Mesenchymal stem cell (in vitro differentiated cells and primary cell): Measurements from ENCODE around the gene SLC6A17.

ENCODE experiments used
- DNase-seq: peaks from one replicate; pipeline ENCODE4 v3.0.0-alpha.2; 2013
- H2AFZ ChIP-seq: one replicate; pipeline ENCODE4 v1.6.1; 2013; ENCODE audit warnings: low read depth, mild to moderate bottlenecking, control low read depth, inconsistent platforms, low read length, moderate library complexity
- H2AK5ac ChIP-seq: 2 replicates; pipeline ENCODE4 v1.6.1; 2013; ENCODE audit warnings: low read length, moderate library complexity, mild to moderate bottlenecking, inconsistent platforms; ENCODE audit not compliant: severe bottlenecking
- H2BK120ac ChIP-seq: one replicate; pipeline ENCODE4 v1.6.1; 2013; ENCODE audit warnings: low read depth, mild to moderate bottlenecking, inconsistent platforms, low read length, moderate library complexity
- H2BK12ac ChIP-seq, 2 experiments: one replicate each; pipeline ENCODE4 v1.6.1; 2013; ENCODE audit warnings: inconsistent platforms in 2 of 2, low read length in 2 of 2, mild to moderate bottlenecking in 2 of 2, moderate library complexity in 2 of 2, control low read depth in 1 of 2
- H2BK15ac ChIP-seq: one replicate; pipeline ENCODE4 v1.6.1; 2013; ENCODE audit warnings: mild to moderate bottlenecking, low read depth, inconsistent platforms; ENCODE audit not compliant: poor library complexity, severe bottlenecking
- H2BK5ac ChIP-seq: 2 replicates; pipeline ENCODE4 v1.6.1; 2013; ENCODE audit warnings: low read depth, mild to moderate bottlenecking, low read length, control low read depth, inconsistent platforms; ENCODE audit not compliant: poor library complexity, severe bottlenecking
- H3K14ac ChIP-seq, 2 experiments: one replicate each; pipeline ENCODE4 v1.6.1; 2013; ENCODE audit warnings: inconsistent platforms in 2 of 2, low read length in 2 of 2, control low read depth in 1 of 2, mild to moderate bottlenecking in 1 of 2, moderate library complexity in 1 of 2
- H3K18ac ChIP-seq, 2 experiments: one replicate each; pipeline ENCODE4 v1.6.1; 2013; ENCODE audit warnings: inconsistent platforms in 2 of 2, low read length in 2 of 2, control low read depth in 1 of 2, low read depth in 1 of 2, mild to moderate bottlenecking in 1 of 2
- H3K23ac ChIP-seq, 2 experiments: one replicate each; pipeline ENCODE4 v1.6.1; 2013; ENCODE audit warnings: inconsistent platforms in 2 of 2, low read length in 2 of 2, mild to moderate bottlenecking in 2 of 2, moderate library complexity in 2 of 2, control low read depth in 1 of 2
- H3K27ac ChIP-seq: 2 replicates; pipeline ENCODE4 v1.5.1; 2013; ENCODE audit warnings: mild to moderate bottlenecking, moderate library complexity, low read length, control low read depth, inconsistent platforms; ENCODE audit not compliant: poor library complexity, severe bottlenecking
- H3K27me3 ChIP-seq, 2 experiments: 2 replicates each; pipeline versions ENCODE4 v1.6.1 to v1.7.0; 2013; ENCODE audit warnings: low read length in 2 of 2, mild to moderate bottlenecking in 2 of 2, moderate library complexity in 2 of 2, control low read depth in 1 of 2, inconsistent platforms in 1 of 2; ENCODE audit not compliant: control insufficient read depth in 1 of 2, insufficient read depth in 1 of 2
- H3K36me3 ChIP-seq, 2 experiments: 2 replicates each; pipeline versions ENCODE4 v1.6.1 to v1.7.0; 2013; ENCODE audit warnings: low read length in 2 of 2, control low read depth in 1 of 2, inconsistent platforms in 1 of 2, low read depth in 1 of 2, mild to moderate bottlenecking in 1 of 2; ENCODE audit not compliant: insufficient read depth in 2 of 2, control insufficient read depth in 1 of 2
- H3K4ac ChIP-seq, 2 experiments: one replicate each; pipeline ENCODE4 v1.6.1; 2013; ENCODE audit warnings: inconsistent platforms in 2 of 2, low read length in 2 of 2, mild to moderate bottlenecking in 2 of 2, moderate library complexity in 2 of 2, control low read depth in 1 of 2, low read depth in 1 of 2
- H3K4me1 ChIP-seq: 2 replicates; pipeline ENCODE4 v1.6.1; 2013; ENCODE audit warnings: low read depth, low read length, control low read depth; ENCODE audit not compliant: control insufficient read depth, insufficient read depth
- H3K4me2 ChIP-seq: 2 replicates; pipeline ENCODE4 v1.6.1; 2013; ENCODE audit warnings: low read length, mild to moderate bottlenecking, inconsistent platforms; ENCODE audit not compliant: poor library complexity, severe bottlenecking
- H3K4me3 ChIP-seq, 2 experiments: 2 replicates each; pipeline versions ENCODE4 v1.5.1 to v1.7.0; 2013; ENCODE audit warnings: low read length in 2 of 2, mild to moderate bottlenecking in 2 of 2, control low read depth in 1 of 2, low read depth in 1 of 2; ENCODE audit not compliant: insufficient read depth in 1 of 2
- H3K79me1 ChIP-seq: replicated peaks from 2 replicates; pipeline ENCODE4 v1.6.1; 2013; ENCODE audit warnings: mild to moderate bottlenecking, control low read depth, low read length, inconsistent platforms; ENCODE audit not compliant: poor library complexity, severe bottlenecking
- H3K9ac ChIP-seq: 2 replicates; pipeline ENCODE4 v1.7.0; 2013; ENCODE audit warnings: mild to moderate bottlenecking, low read length, moderate library complexity
- H3K9me3 ChIP-seq: 2 replicates; pipeline ENCODE4 v1.7.0; 2013; ENCODE audit warnings: mild to moderate bottlenecking, low read length; ENCODE audit not compliant: control insufficient read depth
- H4K8ac ChIP-seq: one replicate; pipeline ENCODE4 v1.6.1; 2013; ENCODE audit warnings: inconsistent platforms, mild to moderate bottlenecking, low read length, moderate library complexity
- H4K91ac ChIP-seq: one replicate; pipeline ENCODE4 v1.6.1; 2013; ENCODE audit warnings: mild to moderate bottlenecking, low read length, inconsistent platforms
- WGBS: methylation state at CpG from one replicate; pipeline ENCODE4 v1.1.7; 2013; ENCODE audit warnings: mixed read lengths; 5-methylcytosine and 5-hydroxymethylcytosine counted together

The SLC6A17 gene

DNA sequence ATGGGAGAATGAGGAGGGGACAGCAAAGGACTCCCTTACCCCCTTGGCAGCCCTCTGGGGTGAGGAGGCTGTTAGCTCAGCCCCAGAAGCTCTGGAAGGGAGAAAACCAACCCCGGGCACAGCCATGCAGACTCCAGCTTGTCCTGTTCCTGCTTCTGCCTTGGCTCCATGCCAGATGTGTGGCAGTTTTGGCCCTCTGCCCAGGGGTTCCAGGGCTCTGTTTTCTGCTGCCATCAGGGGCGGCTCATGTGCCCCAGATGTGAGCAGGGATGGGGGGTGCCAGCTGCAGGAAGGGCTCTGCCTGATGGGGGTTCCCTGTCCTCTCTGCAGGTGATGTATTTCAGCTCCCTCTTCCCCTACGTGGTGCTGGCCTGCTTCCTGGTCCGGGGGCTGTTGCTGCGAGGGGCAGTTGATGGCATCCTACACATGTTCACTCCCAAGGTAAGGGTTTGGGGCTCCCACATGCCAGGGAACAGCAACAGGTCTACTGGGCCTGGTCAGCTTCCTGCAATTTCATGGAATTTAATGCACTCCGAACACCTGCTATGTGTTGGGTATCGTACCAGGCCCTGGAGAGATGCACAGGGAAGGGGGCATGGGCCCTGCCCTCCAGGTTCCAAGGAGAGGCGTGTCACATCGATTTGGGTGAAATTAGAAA lies 26.1 kb downstream of the SLC6A17 start:
- no peak overlapping the region for H2BK12ac ChIP-seq
- no peak overlapping the region for H3K27ac ChIP-seq
- H3K9ac ChIP-seq: no peak overlapping the region
- no peak overlapping the region for H2BK5ac ChIP-seq
- no peaks in the 10 kb centered on the region for H3K79me1 ChIP-seq
- H2BK120ac ChIP-seq: no peak overlapping the region
- no peaks in the 10 kb centered on the region for H3K36me3 ChIP-seq
- WGBS: 81% methylated on average over 9 of the region's 9 CpGs
- no peak overlapping the region for H3K14ac ChIP-seq
- H3K4me2 ChIP-seq: no peak overlapping the region
- H4K91ac ChIP-seq: no peak overlapping the region
- DNase-seq: no peak
- H3K27me3 ChIP-seq: peaks cover 21 to 38% of the 10 kb centered on the region in 2 experiments
- H3K4me3 ChIP-seq: no peak overlapping the region
- no peak overlapping the region for H2AK5ac ChIP-seq
- no peak overlapping the region for H3K4ac ChIP-seq
- H3K9me3 ChIP-seq: peaks cover 4% of the 10 kb centered on the region
- H4K8ac ChIP-seq: no peak overlapping the region
- no peak overlapping the region for H3K23ac ChIP-seq
- no peaks in the 10 kb centered on the region for H3K4me1 ChIP-seq
- no peak overlapping the region for H2AFZ ChIP-seq
- no peak overlapping the region for H2BK15ac ChIP-seq
- H3K18ac ChIP-seq: no peak overlapping the region

DNA sequence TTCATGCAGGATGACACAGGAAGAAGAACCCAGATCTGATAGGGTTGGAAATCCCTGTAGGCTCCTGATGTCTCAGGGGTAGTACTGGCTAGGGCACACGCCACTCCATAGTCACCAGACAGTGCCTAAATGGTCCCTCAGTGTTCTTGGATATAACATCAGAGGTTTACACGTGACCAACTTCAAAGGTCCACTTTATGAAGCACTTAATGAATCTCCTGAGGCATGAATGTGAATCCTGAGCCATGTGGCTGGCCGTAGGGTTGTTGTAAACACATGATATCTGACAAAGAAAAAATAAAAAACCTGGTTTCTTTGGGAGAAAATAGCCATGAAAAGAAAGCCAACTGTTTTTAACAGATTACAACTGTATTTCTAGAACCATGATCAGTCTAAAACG lies 27.5 kb downstream of the SLC6A17 start:
- H2AFZ ChIP-seq: no peak overlapping the region
- H3K18ac ChIP-seq: no peak overlapping the region
- no peak overlapping the region for H3K4ac ChIP-seq
- H3K9ac ChIP-seq: no peak overlapping the region
- H3K4me2 ChIP-seq: no peak overlapping the region
- H4K91ac ChIP-seq: no peak overlapping the region
- WGBS: 82% methylated on average over 2 of the region's 4 CpGs
- H2BK5ac ChIP-seq: no peak overlapping the region
- no peak overlapping the region for H2BK120ac ChIP-seq
- no peaks in the 10 kb centered on the region for H3K4me1 ChIP-seq
- no peak for DNase-seq
- H3K79me1 ChIP-seq: no peaks in the 10 kb centered on the region
- no peaks in the 10 kb centered on the region for H3K36me3 ChIP-seq
- H3K9me3 ChIP-seq: peaks cover 4% of the 10 kb centered on the region
- no peak overlapping the region for H3K14ac ChIP-seq
- no peak overlapping the region for H3K23ac ChIP-seq
- H2AK5ac ChIP-seq: no peak overlapping the region
- no peak overlapping the region for H3K27ac ChIP-seq
- H2BK15ac ChIP-seq: no peak overlapping the region
- H2BK12ac ChIP-seq: no peak overlapping the region
- H3K4me3 ChIP-seq: no peak overlapping the region
- H4K8ac ChIP-seq: no peak overlapping the region
- peaks cover 15 to 41% of the 10 kb centered on the region in 2 experiments for H3K27me3 ChIP-seq

GRCh38 chr1:110183642-110184167 lies 33.4 kb downstream of the SLC6A17 start:
- Histone ChIP-seq H3K9me3 (peaks cover under 1% of the 10 kb centered on the region), H2BK5ac (no peak overlapping the region), H3K36me3 (no peaks in the 10 kb centered on the region), H3K23ac (no peak overlapping the region), H3K4ac (no peak overlapping the region), H3K27ac (no peak overlapping the region), H4K91ac (no peak overlapping the region), H3K4me3 (no peak overlapping the region), H3K27me3 (peaks cover 14 to 32% of the 10 kb centered on the region in 2 experiments), H2AK5ac (no peak overlapping the region), H2AFZ (no peak overlapping the region), H3K79me1 (no peaks in the 10 kb centered on the region), H3K18ac (no peak overlapping the region), H2BK12ac (no peak overlapping the region), H3K14ac (no peak overlapping the region), H3K4me2 (no peak overlapping the region), H3K9ac (no peak overlapping the region), H2BK15ac (no peak overlapping the region), H3K4me1 (no peaks in the 10 kb centered on the region), H4K8ac (no peak overlapping the region), H2BK120ac (no peak overlapping the region)
- WGBS: 86% methylated on average over 11 of the region's 12 CpGs
- DNase-seq: no peak

DNA sequence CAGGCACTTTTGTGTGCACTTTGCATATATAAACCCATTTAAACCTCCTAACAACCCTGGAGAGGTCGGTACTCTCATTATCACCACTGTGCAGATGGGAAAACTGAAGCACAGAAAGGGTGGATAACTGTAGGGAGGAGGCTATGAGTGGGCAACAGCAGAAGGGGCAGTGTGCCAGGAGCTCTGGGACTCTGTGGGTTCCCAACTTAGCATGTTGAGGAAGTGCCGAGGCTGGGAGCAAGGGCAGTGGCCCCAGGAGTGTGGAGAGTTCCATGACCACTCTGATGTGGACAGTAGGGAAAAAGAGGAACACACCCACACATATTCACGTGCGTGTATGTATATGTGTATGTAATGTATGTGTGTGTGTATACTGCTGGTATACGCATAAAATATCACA lies 34.2 kb downstream of the SLC6A17 start:
- Histone ChIP-seq H3K18ac (no peak overlapping the region), H2BK15ac (no peak overlapping the region), H3K14ac (no peak overlapping the region), H3K36me3 (no peaks in the 10 kb centered on the region), H3K79me1 (no peaks in the 10 kb centered on the region), H2BK12ac (no peak overlapping the region), H2AFZ (no peak overlapping the region), H3K4ac (no peak overlapping the region), H4K91ac (no peak overlapping the region), H3K23ac (no peak overlapping the region), H3K9ac (no peak overlapping the region), H3K9me3 (no peaks in the 10 kb centered on the region), H3K27me3 (peaks cover 21 to 32% of the 10 kb centered on the region in 2 experiments), H2BK120ac (no peak overlapping the region), H4K8ac (no peak overlapping the region), H3K4me1 (no peaks in the 10 kb centered on the region), H2AK5ac (no peak overlapping the region), H3K4me2 (no peak overlapping the region), H2BK5ac (no peak overlapping the region), H3K27ac (no peak overlapping the region), H3K4me3 (no peak overlapping the region)
- no peak for DNase-seq
- WGBS: 90% methylated on average over 5 of the region's 5 CpGs
